Thoracic aorta (tissue), 2 donors: ENCODE measurements around the gene STEAP1. TPM values are rescaled to one million over a fixed set of nuclear protein-coding genes. Genes with fewer than 3 reads are reported as not detected.
A peak's percentile ranks its signal among the peaks of the same experiment; 100 is the strongest.
"Not testable (repeated sequence)": the region's sequence is repeated elsewhere in the genome, so short reads cannot be mapped to it uniquely, and the experiment has no call there.

Experiments
- ATAC-seq: fragments of 150-250 bp; one replicate; pipeline ENCODE4 v1.8.0; 2017; ENCODE audit warnings: low read depth; ENCODE audit not compliant: insufficient number of reproducible peaks, low FRiP score
- DNase-seq: peaks from one replicate; pipeline ENCODE4 v3.0.0-alpha.2; 2020; ENCODE audit warnings: low spot score
- H3K27ac ChIP-seq, 2 donors: fragments of 200-600 bp; sonication (generic); 1 replicate in 1 of 2; 2 replicates in 1 of 2; pipeline ENCODE4 v1.5.1; 2016; ENCODE audit warnings: mild to moderate bottlenecking in 2 of 2, moderate library complexity in 2 of 2
- H3K27me3 ChIP-seq: fragments of 200-600 bp; sonication (generic); replicated peaks from 2 replicates; pipeline ENCODE4 v1.6.0; 2016; ENCODE audit warnings: mild to moderate bottlenecking; ENCODE audit not compliant: insufficient read depth
- H3K36me3 ChIP-seq: fragments of 200-600 bp; sonication (generic); one replicate; pipeline ENCODE4 v1.5.1; 2016
- H3K4me1 ChIP-seq, 2 donors: fragments of 200-600 bp; sonication (generic); 1 replicate in 1 of 2; 2 replicates in 1 of 2; pipeline versions ENCODE4 v1.5.1 to v1.6.0; 2016; ENCODE audit warnings: low read depth in 2 of 2, mild to moderate bottlenecking in 1 of 2; ENCODE audit not compliant: control insufficient read depth in 1 of 2
- H3K4me3 ChIP-seq: fragments of 200-600 bp; sonication (generic); 2 replicates; pipeline ENCODE4 v1.5.1; 2016; ENCODE audit warnings: mild to moderate bottlenecking
- H3K9me3 ChIP-seq: fragments of 200-600 bp; sonication (generic); 2 replicates; pipeline ENCODE4 v1.5.1; 2016
- CTCF ChIP-seq: fragments of 200-600 bp; sonication (generic); IDR thresholded peaks from one replicate; pipeline ENCODE4 v1.5.1; 2019; ENCODE audit warnings: antibody characterized with exemption
- total RNA-seq, 2 donors: library from RNA; depleted of rRNA; stranded (reverse); fragments of >200 nt; gene quantifications; one replicate each; pipeline versions ENCODE4 v1.1.0 to v1.2.3, GENCODE V29; 2016

The STEAP1 gene
- total RNA-seq, 2 donors from 2014 or later, result 15.6 to 26.5 TPM

- H3K4me3 ChIP-seq, H3K36me3 ChIP-seq, H3K4me1 ChIP-seq, H3K27me3 ChIP-seq, ATAC-seq, H3K27ac ChIP-seq, H3K9me3 ChIP-seq, DNase-seq: not testable (repeated sequence)
- peak; percentile 67 for TF ChIP-seq CTCF
Observed at GRCh38 chr7:90152642-90153253, 1.5 kb upstream of the STEAP1 start.

GRCh38 chr7:90155206-90155605 lies 937 bp downstream of the STEAP1 start:
- Histone ChIP-seq H3K27me3 (no peaks in the 10 kb centered on the region), H3K36me3 (no peaks in the 10 kb centered on the region), H3K27ac (no peak overlapping the region), H3K4me1 (peaks cover 0 to 4% of the 10 kb centered on the region in 2 donors), H3K4me3 (peak overlapping the region; percentile 18), H3K9me3 (no peaks in the 10 kb centered on the region)
- DNase-seq, result no peak
- ATAC-seq, result no peak
- TF ChIP-seq CTCF, result no peak

- not testable (repeated sequence) for ATAC-seq, H3K27me3 ChIP-seq, H3K4me3 ChIP-seq, H3K4me1 ChIP-seq, H3K36me3 ChIP-seq, DNase-seq, H3K27ac ChIP-seq, H3K9me3 ChIP-seq
Observed at GRCh38 chr7:90157331-90157730, 3.1 kb downstream of the STEAP1 start.

GRCh38 chr7:90157761-90158350 lies 3.6 kb downstream of the STEAP1 start:
- ATAC-seq, H3K9me3 ChIP-seq, H3K27ac ChIP-seq, DNase-seq, H3K4me1 ChIP-seq, H3K36me3 ChIP-seq, H3K27me3 ChIP-seq, H3K4me3 ChIP-seq: not testable (repeated sequence)

- Histone ChIP-seq H3K36me3 (no peaks in the 10 kb centered on the region), H3K27me3 (no peaks in the 10 kb centered on the region), H3K27ac (no peak overlapping the region), H3K4me1 (no peaks in the 10 kb centered on the region), H3K9me3 (no peaks in the 10 kb centered on the region), H3K4me3 (no peak overlapping the region)
- no peak for ATAC-seq
- DNase-seq, result no peak
- no peak for TF ChIP-seq CTCF
Observed at GRCh38 chr7:90163534-90163933, 9.3 kb downstream of the STEAP1 start.

- H3K9me3 ChIP-seq, result peaks cover 3% of the 10 kb centered on the region
- TF ChIP-seq CTCF, result no peak
- no peaks in the 10 kb centered on the region for H3K36me3 ChIP-seq
- no peak for DNase-seq
- H3K27ac ChIP-seq, result no peak overlapping the region
- no peak overlapping the region for H3K4me3 ChIP-seq
- no peaks in the 10 kb centered on the region for H3K4me1 ChIP-seq
- H3K27me3 ChIP-seq, result no peaks in the 10 kb centered on the region
- ATAC-seq, result no peak
Observed at GRCh38 chr7:90165724-90166123, 11.5 kb downstream of the STEAP1 start.
